Measurements from ENCODE around the gene NOC3L. TPM values are rescaled to one million over a fixed set of nuclear protein-coding genes. Genes with fewer than 3 reads are reported as not detected.

The NOC3L gene
- total RNA-seq, 1 experiment from 2014 or later, result 39.9 TPM

GRCh38 chr10:94357193-94357592, 5.5 kb downstream of the NOC3L start:
- Mint-ChIP-seq H3K4me3 (ENCODE audit: unreplicated experiment) (no peak overlapping the region), H3K4me1 (ENCODE audit: low read depth, unreplicated experiment) (peaks cover 10% of the 10 kb centered on the region), H3K9me3 (ENCODE audit: unreplicated experiment) (no peaks in the 10 kb centered on the region), H3K36me3 (ENCODE audit: insufficient read depth, unreplicated experiment) (peaks cover 47% of the 10 kb centered on the region), H3K27me3 (ENCODE audit: insufficient read depth, unreplicated experiment) (no peaks in the 10 kb centered on the region), H3K27ac (ENCODE audit: unreplicated experiment) (no peak overlapping the region)
- Histone ChIP-seq H3K9me3 (no peaks in the 10 kb centered on the region), H3K4me3 (ENCODE audit: low read depth, low read length) (no peak overlapping the region), H3K4me1 (peaks cover 17% of the 10 kb centered on the region), H3K27me3 (replicated peaks; ENCODE audit: control insufficient read depth, insufficient read depth, low read length) (no peaks in the 10 kb centered on the region), H3K36me3 (ENCODE audit: control insufficient read depth, insufficient read depth, low read length) (peaks cover 1% of the 10 kb centered on the region; the same call in 1 of the 2 replicates)
- BruUV-seq (replicated peaks), result no TSS peak
- no peak for DNase-seq
- ChIA-PET CTCF (no interaction called here), POLR2A (no interaction called here)
- intact Hi-C loops (cut with micrococcal nuclease; ENCODE audit: unreplicated experiment), result no loop called here
- no peak for TF ChIP-seq CTCF (IDR thresholded peaks at IDR 0.05; ENCODE audit: insufficient read depth in 1 of 2, low read depth in 1 of 2, low read length in 1 of 2, severe bottlenecking in 1 of 2, unreplicated experiment in 1 of 2)

GRCh38 chr10:94355841-94356240, 6.9 kb downstream of the NOC3L start:
- Mint-ChIP-seq H3K9me3 (ENCODE audit: unreplicated experiment) (no peaks in the 10 kb centered on the region), H3K4me3 (ENCODE audit: unreplicated experiment) (no peak overlapping the region), H3K4me1 (ENCODE audit: low read depth, unreplicated experiment) (peaks cover 10% of the 10 kb centered on the region), H3K27me3 (ENCODE audit: insufficient read depth, unreplicated experiment) (no peaks in the 10 kb centered on the region), H3K36me3 (ENCODE audit: insufficient read depth, unreplicated experiment) (peaks cover 61% of the 10 kb centered on the region), H3K27ac (ENCODE audit: unreplicated experiment) (no peak overlapping the region)
- POLR2A ChIA-PET, result no interaction called here
- intact Hi-C loops (cut with micrococcal nuclease; ENCODE audit: unreplicated experiment), result no loop called here
- H3K36me3 ChIP-seq (ENCODE audit: control insufficient read depth, insufficient read depth, low read length), result peaks cover 1% of the 10 kb centered on the region; the same call in 1 of the 2 replicates
- no TSS peak for BruUV-seq (replicated peaks)
- no peak overlapping the region for H3K4me3 ChIP-seq (ENCODE audit: low read depth, low read length)
- H3K9me3 ChIP-seq, result no peaks in the 10 kb centered on the region
- CTCF ChIA-PET, result no interaction called here
- DNase-seq, result no peak
- no peaks in the 10 kb centered on the region for H3K27me3 ChIP-seq (replicated peaks; ENCODE audit: control insufficient read depth, insufficient read depth, low read length)
- TF ChIP-seq CTCF (IDR thresholded peaks at IDR 0.05; ENCODE audit: insufficient read depth in 1 of 2, low read depth in 1 of 2, low read length in 1 of 2, severe bottlenecking in 1 of 2, unreplicated experiment in 1 of 2), result no peak
- peaks cover 9% of the 10 kb centered on the region; the same call in 1 of the 2 replicates for H3K4me1 ChIP-seq

- Mint-ChIP-seq H3K27me3 (ENCODE audit: insufficient read depth, unreplicated experiment) (no peaks in the 10 kb centered on the region), H3K4me3 (ENCODE audit: unreplicated experiment) (no peak overlapping the region), H3K9me3 (ENCODE audit: unreplicated experiment) (no peaks in the 10 kb centered on the region), H3K4me1 (ENCODE audit: low read depth, unreplicated experiment) (peaks cover 3% of the 10 kb centered on the region), H3K36me3 (ENCODE audit: insufficient read depth, unreplicated experiment) (peaks cover 61% of the 10 kb centered on the region), H3K27ac (ENCODE audit: unreplicated experiment) (no peak overlapping the region)
- Histone ChIP-seq H3K36me3 (ENCODE audit: control insufficient read depth, insufficient read depth, low read length) (peaks cover 1% of the 10 kb centered on the region; the same call in 1 of the 2 replicates), H3K27me3 (replicated peaks; ENCODE audit: control insufficient read depth, insufficient read depth, low read length) (no peaks in the 10 kb centered on the region), H3K9me3 (no peaks in the 10 kb centered on the region), H3K4me1 (peaks cover 4% of the 10 kb centered on the region; the same call in 1 of the 2 replicates), H3K4me3 (ENCODE audit: low read depth, low read length) (no peak overlapping the region)
- ChIA-PET POLR2A (interaction anchor here (0.5 to 0.7 kb wide), 2 partner anchors 38 to 49 kb away, joined by 3 to 8 read pairs; partner anchors contain the start of gene TBC1D12), CTCF (interaction anchor here (2.3 kb wide), 1 partner anchor 91 kb away, joined by 12 read pairs; no protein-coding TSS in a partner anchor)
- TF ChIP-seq CTCF (IDR thresholded peaks at IDR 0.05; ENCODE audit: insufficient read depth in 1 of 2, low read depth in 1 of 2, low read length in 1 of 2, severe bottlenecking in 1 of 2, unreplicated experiment in 1 of 2), result no peak
- no peak for DNase-seq
- no TSS peak for BruUV-seq (replicated peaks)
- intact Hi-C loops (cut with micrococcal nuclease; ENCODE audit: unreplicated experiment), result no loop called here
These were observed 9.4 kb downstream of the NOC3L start for GRCh38 chr10:94353336-94353735.
